RWPE2 (cell line): ENCODE data around the gene NHEJ1.

Source experiments
- ATAC-seq: fragments of 200-7000 bp; cut with Tn5 transposase; 3 replicates; pipeline ENCODE4 v1.9.1; 2021; ENCODE audit warnings: low read depth
- DNase-seq: peaks from one replicate; pipeline ENCODE4 v3.0.0-alpha.2; 2020; ENCODE audit warnings: low spot score
- H3K27ac ChIP-seq: fragments of 450-650 bp; 2 replicates; pipeline ENCODE4 v1.5.1; 2017; ENCODE audit warnings: mild to moderate bottlenecking; ENCODE audit not compliant: poor library complexity, severe bottlenecking
- H3K27me3 ChIP-seq: fragments of 250-450 bp; sonication (Bioruptor Pico); 2 replicates; pipeline ENCODE4 v1.5.1; 2021; ENCODE audit warnings: mild to moderate bottlenecking, moderate library complexity; ENCODE audit not compliant: insufficient read depth, poor library complexity, severe bottlenecking
- H3K36me3 ChIP-seq: fragments of 250-450 bp; sonication (Bioruptor Pico); 2 replicates; pipeline ENCODE4 v1.5.1; 2020; ENCODE audit warnings: low read depth, mild to moderate bottlenecking, moderate library complexity
- H3K4me1 ChIP-seq: fragments of 250-450 bp; sonication (Bioruptor Pico); 2 replicates; pipeline ENCODE4 v1.5.1; 2021; ENCODE audit warnings: mild to moderate bottlenecking, moderate library complexity; ENCODE audit not compliant: insufficient read depth, poor library complexity, severe bottlenecking
- H3K4me3 ChIP-seq: fragments of 250-450 bp; sonication (Bioruptor Pico); 2 replicates; pipeline ENCODE4 v1.5.1; 2021; ENCODE audit warnings: mild to moderate bottlenecking, moderate library complexity; ENCODE audit not compliant: severe bottlenecking
- H3K9me3 ChIP-seq: fragments of 250-450 bp; sonication (Bioruptor Pico); 2 replicates; pipeline ENCODE4 v1.5.1; 2021; ENCODE audit warnings: mild to moderate bottlenecking, moderate library complexity; ENCODE audit not compliant: severe bottlenecking
- TF ChIP-seq, protein P1 (sequence below): fragments of 450-650 bp; IDR thresholded peaks from one replicate; pipeline ENCODE4 v1.5.1; 2017; ENCODE audit warnings: mild to moderate bottlenecking, moderate library complexity; ENCODE audit not compliant: poor library complexity, severe bottlenecking

Gene NHEJ1

DNA sequence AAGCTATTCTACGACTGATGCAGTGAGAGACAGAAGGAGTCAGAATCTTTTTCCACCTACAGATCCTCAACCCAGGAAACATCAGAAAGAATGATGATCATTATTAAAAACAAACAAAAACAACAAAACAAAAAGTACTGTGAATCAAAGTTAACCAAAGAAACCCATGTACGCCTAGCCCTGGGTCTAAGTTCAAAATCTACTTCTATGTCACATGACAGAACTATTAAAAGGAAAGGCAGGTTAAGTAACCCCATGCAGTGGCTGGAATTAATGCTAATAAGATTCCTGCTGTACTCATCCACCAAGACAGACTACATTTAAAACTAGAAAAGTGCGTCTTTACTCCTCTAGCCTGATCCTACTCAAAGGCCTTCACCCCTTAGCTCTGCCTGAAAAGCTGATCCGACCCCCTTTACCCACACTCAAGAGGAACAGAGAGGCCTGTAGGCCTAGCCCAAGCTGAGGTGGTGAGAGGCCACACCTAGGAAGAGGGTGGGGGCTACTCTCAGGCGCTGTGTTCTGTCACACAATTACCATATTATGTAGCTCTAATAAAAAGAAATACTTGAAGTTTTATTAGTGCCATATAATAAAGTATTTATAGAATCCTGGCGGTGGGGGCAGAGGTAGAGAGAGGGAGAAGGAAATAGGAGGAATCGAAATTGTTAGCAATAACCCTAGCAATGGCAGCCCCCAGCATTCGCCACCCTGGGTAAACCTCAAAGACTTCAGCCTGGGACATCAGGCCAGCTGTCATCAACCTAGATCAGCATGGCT is 37.1 kb downstream of the NHEJ1 start:
- Histone ChIP-seq H3K27me3 (no peaks in the 10 kb centered on the region), H3K4me3 (no peak overlapping the region), H3K36me3 (no peaks in the 10 kb centered on the region), H3K9me3 (no peaks in the 10 kb centered on the region), H3K27ac (no peak overlapping the region), H3K4me1 (no peaks in the 10 kb centered on the region)
- no peak for DNase-seq
- TF ChIP-seq, protein P1, sequence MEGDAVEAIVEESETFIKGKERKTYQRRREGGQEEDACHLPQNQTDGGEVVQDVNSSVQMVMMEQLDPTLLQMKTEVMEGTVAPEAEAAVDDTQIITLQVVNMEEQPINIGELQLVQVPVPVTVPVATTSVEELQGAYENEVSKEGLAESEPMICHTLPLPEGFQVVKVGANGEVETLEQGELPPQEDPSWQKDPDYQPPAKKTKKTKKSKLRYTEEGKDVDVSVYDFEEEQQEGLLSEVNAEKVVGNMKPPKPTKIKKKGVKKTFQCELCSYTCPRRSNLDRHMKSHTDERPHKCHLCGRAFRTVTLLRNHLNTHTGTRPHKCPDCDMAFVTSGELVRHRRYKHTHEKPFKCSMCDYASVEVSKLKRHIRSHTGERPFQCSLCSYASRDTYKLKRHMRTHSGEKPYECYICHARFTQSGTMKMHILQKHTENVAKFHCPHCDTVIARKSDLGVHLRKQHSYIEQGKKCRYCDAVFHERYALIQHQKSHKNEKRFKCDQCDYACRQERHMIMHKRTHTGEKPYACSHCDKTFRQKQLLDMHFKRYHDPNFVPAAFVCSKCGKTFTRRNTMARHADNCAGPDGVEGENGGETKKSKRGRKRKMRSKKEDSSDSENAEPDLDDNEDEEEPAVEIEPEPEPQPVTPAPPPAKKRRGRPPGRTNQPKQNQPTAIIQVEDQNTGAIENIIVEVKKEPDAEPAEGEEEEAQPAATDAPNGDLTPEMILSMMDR = no peak
- ATAC-seq = no peak

DNA sequence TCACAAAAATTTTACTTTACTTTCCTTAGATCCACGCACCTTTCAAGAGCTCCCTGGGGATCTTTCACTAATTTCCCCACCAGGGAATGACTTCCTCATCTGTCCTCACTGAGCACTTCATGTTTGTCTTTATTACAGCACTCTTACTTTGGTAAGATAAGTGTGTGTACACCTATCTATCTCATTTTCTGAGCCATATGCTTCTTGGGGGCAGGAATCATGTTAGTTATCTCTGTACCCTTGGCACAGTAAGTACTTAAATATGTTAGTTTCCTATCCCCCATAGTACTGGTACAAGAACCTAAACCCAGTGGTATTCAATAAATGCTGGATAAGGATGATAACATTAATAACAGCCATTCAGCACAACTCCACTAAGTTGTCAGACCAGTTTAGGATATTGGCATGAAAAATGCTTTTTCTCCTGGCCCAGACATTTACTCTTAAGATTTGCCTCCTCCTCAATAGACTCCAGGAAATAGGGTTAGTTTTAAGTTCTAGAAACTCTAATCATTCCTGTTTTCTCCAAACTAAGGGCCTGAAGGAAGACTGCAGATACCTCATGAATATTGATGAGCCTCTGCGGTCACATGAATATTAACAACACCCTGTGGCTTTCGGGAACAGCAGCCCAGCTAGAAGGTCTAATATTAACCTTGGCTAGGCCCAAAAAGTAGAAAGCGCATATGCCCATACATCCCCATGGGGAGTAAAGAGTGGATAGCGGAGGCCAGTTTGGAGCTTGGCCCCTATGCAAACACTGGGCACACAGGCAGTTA is 38.2 kb downstream of the NHEJ1 start:
- Histone ChIP-seq H3K4me1 (no peaks in the 10 kb centered on the region), H3K36me3 (no peaks in the 10 kb centered on the region), H3K27me3 (no peaks in the 10 kb centered on the region), H3K4me3 (no peak overlapping the region), H3K27ac (no peak overlapping the region), H3K9me3 (no peaks in the 10 kb centered on the region)
- DNase-seq (no peak), ATAC-seq (no peak)
- TF ChIP-seq, protein P1 = no peak

DNA sequence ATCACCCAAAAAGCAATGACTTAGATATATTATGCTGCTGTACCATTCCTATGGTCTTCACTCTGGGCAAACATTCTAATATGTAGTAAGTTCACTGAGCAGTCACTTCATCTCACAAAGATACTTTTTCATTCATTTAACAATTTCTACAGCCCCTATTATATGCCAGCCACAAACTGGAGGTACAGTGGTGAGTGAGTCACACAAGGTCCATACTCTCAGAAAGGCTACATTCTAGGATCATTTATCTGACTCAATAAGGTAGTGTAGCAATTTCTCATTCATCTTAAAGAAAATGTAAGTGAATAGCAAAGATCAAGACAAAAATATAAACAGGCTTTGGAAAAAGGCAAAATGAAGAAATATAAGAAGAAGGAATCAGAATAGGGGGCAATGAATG is 40.5 kb downstream of the NHEJ1 start:
- Histone ChIP-seq H3K4me3 (no peak overlapping the region), H3K9me3 (no peaks in the 10 kb centered on the region), H3K27ac (no peak overlapping the region), H3K36me3 (no peaks in the 10 kb centered on the region), H3K27me3 (no peaks in the 10 kb centered on the region), H3K4me1 (no peaks in the 10 kb centered on the region)
- 0 out of 3 replicates have a peak, but pooled peaks have one; percentile 38 for ATAC-seq
- TF ChIP-seq, protein P1 = no peak
- DNase-seq = no peak

DNA sequence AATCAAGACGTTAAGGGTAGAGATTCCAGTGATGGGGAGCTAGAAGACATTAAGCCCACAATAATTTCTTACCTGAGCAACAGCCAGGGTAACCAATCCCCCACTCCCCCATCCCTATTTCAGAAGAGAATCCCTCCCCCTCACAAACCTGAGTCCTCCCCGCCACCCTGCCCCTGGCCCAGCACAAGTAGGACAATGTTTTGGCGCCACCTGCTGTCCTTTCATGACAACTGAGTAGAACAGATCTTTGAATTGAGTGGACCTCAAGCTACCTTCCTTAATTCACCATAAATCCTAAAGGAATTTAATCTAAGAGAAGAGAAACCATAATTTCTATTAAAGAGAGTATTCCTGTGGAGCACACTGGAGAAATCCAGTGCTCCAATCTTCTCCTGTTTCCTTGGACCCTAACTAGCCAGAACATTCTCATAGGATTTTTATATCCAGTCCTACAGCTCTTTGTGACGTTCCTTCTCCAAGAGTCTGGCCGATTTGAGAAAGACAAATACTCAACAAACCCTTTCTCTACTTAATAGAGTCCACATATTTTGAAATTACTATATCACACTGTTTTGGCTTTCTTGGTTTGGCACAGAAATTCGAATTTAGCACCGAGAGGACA is 41.1 kb downstream of the NHEJ1 start:
- ATAC-seq (peak; percentile 66; the same call in 1 of the 3 replicates), DNase-seq (no peak)
- Histone ChIP-seq H3K4me3 (no peak overlapping the region), H3K4me1 (no peaks in the 10 kb centered on the region), H3K27ac (no peak overlapping the region), H3K36me3 (no peaks in the 10 kb centered on the region), H3K9me3 (no peaks in the 10 kb centered on the region), H3K27me3 (no peaks in the 10 kb centered on the region)
- TF ChIP-seq, protein P1 = peak; percentile 85
